IPS-20b (cell line): ENCODE measurements around the gene KRT83.
"Not testable (repeated sequence)": the region's sequence is repeated elsewhere in the genome, so short reads cannot be mapped to it uniquely, and the experiment has no call there.

ENCODE experiments used
- H3K27ac ChIP-seq: one replicate; pipeline ENCODE4 v1.5.1; 2013; ENCODE audit warnings: low read length
- H3K27me3 ChIP-seq: 2 replicates; pipeline ENCODE4 v1.6.1; 2013; ENCODE audit warnings: mild to moderate bottlenecking, low read length, inconsistent platforms; ENCODE audit not compliant: insufficient read depth
- H3K36me3 ChIP-seq: 2 replicates; pipeline ENCODE4 v1.6.1; 2013; ENCODE audit warnings: low read depth, mild to moderate bottlenecking, inconsistent platforms, low read length, moderate library complexity; ENCODE audit not compliant: insufficient read depth
- H3K4me1 ChIP-seq: 2 replicates; pipeline ENCODE4 v1.6.1; 2013; ENCODE audit warnings: mild to moderate bottlenecking, control low read depth, inconsistent platforms, low read length, moderate library complexity; ENCODE audit not compliant: insufficient read depth
- H3K4me3 ChIP-seq: 2 replicates; pipeline ENCODE4 v1.5.1; 2013; ENCODE audit warnings: mild to moderate bottlenecking, low read length, inconsistent platforms
- H3K9ac ChIP-seq: 2 replicates; pipeline ENCODE4 v1.6.1; 2013; ENCODE audit warnings: low read depth, mild to moderate bottlenecking, inconsistent platforms, low read length, moderate library complexity
- H3K9me3 ChIP-seq: 2 replicates; pipeline ENCODE4 v1.6.1; 2013; ENCODE audit warnings: mild to moderate bottlenecking, low read depth, low read length, inconsistent platforms; ENCODE audit not compliant: insufficient read depth

The KRT83 gene

DNA sequence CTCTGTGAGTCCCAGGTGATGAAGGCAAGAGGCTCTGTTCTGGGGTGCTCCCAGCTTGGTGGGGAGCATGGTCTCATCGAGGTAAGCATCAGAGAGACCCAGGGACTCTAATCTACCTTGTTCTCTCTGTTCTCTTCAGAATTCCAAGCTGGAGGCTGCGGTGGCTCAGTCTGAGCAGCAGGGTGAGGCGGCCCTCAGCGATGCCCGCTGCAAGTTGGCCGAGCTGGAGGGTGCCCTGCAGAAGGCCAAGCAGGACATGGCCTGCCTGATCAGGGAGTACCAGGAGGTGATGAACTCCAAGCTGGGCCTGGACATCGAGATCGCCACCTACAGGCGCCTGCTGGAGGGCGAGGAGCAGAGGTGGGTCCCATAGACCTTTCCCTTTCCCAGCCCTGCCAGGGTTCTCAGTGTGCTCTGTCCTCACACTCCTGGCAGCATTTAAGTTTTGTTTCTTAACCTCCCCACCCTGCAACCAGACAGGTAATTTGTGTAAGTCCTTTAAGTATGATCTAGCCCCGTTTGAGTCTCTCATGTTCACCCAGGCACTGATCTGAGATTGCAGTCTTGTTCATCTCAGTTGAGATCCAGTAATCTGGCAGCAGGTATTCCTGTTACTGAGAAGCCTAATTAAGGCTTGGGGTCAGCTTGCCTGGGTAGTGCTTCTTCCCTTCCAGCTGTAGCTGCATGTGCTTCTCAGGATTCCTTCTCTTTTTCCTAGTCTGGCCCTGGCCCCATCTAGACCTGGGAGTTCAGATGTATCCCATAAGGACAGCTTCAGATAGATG lies 15.1 kb downstream of the KRT83 start:
- H3K27ac ChIP-seq: no peak overlapping the region
- no peak overlapping the region for H3K9ac ChIP-seq
- H3K27me3 ChIP-seq: peaks cover 50% of the 10 kb centered on the region
- H3K36me3 ChIP-seq: no peaks in the 10 kb centered on the region
- no peaks in the 10 kb centered on the region for H3K4me1 ChIP-seq
- H3K9me3 ChIP-seq: no peaks in the 10 kb centered on the region
- H3K4me3 ChIP-seq: no peak overlapping the region

DNA sequence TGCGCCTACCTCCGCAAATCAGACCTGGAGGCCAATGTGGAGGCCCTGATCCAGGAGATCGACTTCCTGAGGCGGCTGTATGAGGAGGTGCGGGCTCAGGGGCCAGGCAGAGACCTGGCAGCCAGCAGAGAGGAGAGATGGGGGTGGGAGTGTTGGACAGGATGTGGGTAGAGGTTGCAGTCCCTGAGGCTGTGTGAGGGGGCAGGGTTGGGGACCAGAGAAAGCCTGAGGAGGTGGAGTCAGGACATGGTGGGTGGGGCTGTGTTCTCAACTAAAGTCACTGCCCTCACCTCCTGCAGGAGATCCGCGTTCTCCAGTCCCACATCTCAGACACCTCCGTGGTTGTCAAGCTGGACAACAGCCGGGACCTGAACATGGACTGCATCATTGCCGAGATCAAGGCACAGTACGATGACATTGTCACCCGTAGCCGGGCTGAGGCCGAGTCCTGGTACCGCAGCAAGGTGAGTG lies 16.2 kb downstream of the KRT83 start:
- H3K4me1 ChIP-seq, H3K9ac ChIP-seq, H3K36me3 ChIP-seq, H3K4me3 ChIP-seq, H3K9me3 ChIP-seq, H3K27ac ChIP-seq: not testable (repeated sequence)
- H3K27me3 ChIP-seq: peaks cover 39% of the 10 kb centered on the region

DNA sequence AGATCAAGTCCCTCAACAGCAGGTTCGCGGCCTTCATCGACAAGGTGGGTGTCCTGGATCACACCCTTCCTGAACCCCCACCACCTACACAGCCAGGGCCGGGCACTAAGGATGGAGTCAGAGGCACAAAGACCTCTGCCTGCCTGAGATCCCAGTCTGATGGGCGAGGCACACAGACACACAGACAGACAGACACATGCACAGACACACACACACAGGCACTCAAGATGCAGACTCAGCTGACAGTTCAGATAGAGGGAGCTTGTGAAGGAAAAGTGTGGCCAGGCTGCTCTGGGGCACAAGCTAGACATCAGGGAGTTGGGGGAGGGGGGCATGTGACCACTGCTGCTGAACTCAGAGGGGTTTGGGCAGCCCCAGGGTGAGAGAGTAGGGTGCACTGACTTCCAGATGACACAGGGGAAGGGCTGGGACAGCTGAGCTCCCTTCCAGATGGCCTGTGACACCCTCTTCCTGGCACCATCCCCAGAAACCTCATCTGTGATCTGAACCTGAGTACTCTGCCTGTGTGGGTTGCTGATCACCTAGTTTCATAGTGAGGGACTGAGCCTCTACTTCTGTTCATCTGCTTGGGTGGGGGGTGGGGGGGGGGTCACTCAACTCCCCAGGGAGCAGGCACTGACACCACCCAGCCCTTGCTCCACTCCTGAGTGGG lies 18.8 kb downstream of the KRT83 start:
- not testable (repeated sequence) for H3K9ac ChIP-seq, H3K9me3 ChIP-seq, H3K27ac ChIP-seq, H3K4me1 ChIP-seq, H3K4me3 ChIP-seq, H3K36me3 ChIP-seq
- H3K27me3 ChIP-seq: peaks cover 21% of the 10 kb centered on the region

DNA sequence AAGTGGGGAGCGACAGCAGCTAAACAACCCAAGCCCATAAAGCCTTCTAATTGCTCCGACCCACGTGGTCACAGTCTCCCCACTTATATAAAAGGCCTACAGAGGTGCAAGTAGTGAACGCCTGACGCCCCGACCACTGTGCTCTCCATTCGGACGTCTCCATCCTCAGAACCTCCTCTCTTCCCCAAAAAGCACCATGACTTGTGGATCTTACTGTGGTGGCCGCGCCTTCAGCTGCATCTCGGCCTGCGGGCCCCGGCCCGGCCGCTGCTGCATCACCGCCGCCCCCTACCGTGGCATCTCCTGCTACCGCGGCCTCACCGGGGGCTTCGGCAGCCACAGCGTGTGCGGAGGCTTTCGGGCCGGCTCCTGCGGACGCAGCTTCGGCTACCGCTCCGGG lies 19.5 kb downstream of the KRT83 start:
- H3K4me3 ChIP-seq, H3K27ac ChIP-seq, H3K4me1 ChIP-seq: not testable (repeated sequence)

DNA sequence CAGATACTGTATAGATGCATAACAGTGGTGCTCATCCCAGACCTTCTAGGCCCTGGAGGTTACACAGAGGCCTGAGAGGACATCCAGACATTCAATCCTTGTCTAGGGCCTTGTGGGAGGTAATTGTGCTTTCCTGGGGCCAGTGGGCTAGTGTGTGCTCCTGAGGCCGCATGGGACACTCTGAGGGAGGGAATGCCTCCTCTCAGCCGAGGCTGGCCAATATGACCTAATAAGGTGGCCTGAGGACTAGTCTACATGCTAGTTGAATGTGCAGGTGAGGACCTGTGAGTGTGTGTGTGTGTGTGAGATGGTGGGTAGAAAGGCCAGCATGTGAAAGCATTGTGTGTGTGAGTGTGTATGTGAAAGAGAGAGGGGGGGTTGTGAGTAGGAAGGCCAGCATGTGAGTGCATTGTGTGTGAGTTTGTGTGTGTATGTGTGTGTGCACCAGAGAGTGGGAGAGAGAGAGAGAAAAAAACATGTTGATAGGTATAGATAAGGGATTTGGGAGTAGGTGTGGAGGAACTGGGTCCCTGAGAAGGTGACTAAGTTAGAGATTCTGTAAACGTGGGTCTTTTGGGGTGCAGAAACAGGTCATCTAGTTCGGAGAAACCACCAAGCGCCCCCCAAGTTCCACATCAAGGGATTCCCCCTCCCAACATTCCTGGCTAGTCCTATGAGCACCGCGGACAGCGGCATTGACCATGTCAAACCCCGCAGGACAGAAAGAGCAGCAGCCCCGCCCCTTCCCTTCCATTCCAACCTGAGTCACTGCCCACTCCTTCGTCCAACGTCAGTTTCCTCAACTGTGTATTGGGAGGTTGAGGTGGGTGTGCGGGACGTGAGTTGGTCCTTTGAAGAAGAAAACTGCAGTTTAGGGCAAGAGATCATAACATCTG lies 20.2 kb downstream of the KRT83 start:
- no peak overlapping the region for H3K27ac ChIP-seq
- H3K9me3 ChIP-seq: no peaks in the 10 kb centered on the region
- no peaks in the 10 kb centered on the region for H3K36me3 ChIP-seq
- no peak overlapping the region for H3K4me3 ChIP-seq
- peaks cover 20% of the 10 kb centered on the region for H3K27me3 ChIP-seq
- H3K4me1 ChIP-seq: no peaks in the 10 kb centered on the region
- H3K9ac ChIP-seq: no peak overlapping the region

More for the DNA sequence above, 19.5 kb downstream of the KRT83 start:
- not testable (repeated sequence) for H3K36me3 ChIP-seq, H3K9me3 ChIP-seq, H3K9ac ChIP-seq
- H3K27me3 ChIP-seq: peaks cover 21% of the 10 kb centered on the region

DNA sequence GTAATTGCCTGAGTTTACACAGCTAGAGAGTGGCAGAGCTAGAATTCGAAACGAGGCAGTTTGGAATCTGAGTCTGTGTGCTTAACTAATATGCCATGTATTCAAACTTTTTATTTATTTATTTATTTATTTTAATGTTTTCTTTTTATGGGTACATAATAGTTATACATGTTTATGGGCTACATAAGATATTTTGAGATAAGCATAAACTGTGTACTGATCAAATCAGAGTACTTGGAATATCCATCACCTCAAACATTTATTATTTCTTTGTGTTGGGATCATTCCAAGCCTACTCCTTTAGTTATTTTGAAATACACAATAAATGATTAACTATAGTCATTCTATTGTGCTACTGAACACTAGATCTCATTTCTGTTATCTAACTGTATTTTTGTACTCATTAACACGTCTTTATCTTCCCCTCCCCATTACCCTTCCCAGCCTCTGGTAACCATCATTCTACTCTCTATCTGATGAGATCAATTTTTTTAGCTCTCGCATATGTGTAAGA lies 22.5 kb downstream of the KRT83 start:
- Histone ChIP-seq H3K9me3 (no peaks in the 10 kb centered on the region), H3K9ac (no peak overlapping the region), H3K4me3 (no peak overlapping the region), H3K4me1 (no peaks in the 10 kb centered on the region), H3K36me3 (no peaks in the 10 kb centered on the region), H3K27me3 (peaks cover 20% of the 10 kb centered on the region), H3K27ac (no peak overlapping the region)

DNA sequence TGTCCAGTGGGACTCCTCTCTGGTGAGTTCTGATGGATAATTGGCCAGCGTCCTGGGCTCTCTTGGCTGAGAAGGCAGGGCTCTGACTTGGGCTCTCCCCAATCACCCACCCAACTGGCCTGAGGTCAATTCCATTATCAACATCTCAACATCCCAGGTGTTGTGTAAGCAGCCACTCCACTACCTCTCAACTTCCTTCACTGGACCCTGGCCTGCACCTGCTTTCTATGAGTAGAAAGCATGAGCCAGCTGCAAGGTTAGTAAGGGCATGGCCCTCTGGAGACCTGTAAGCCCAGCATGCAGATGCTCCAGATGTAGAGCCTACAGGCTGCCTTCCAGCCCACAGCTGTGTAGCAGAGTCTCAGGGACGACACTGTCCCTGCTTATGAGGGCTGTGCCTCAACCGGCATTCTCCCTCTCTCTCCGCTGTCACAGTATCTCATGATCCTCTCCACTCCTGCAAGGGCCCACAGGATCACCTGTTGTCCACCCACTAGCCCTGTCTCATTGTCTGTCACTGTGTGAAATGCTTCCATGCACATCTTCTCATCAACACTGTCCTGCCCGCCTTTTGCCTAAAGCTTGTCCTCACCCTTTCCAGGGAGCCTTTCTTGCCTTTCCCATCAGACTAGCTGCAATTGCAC lies 24.5 kb downstream of the KRT83 start:
- no peak overlapping the region; the same call in 1 of the 2 replicates for H3K9ac ChIP-seq
- no peak overlapping the region for H3K27ac ChIP-seq
- no peaks in the 10 kb centered on the region for H3K36me3 ChIP-seq
- H3K27me3 ChIP-seq: peaks cover 23% of the 10 kb centered on the region
- no peaks in the 10 kb centered on the region for H3K9me3 ChIP-seq
- no peak overlapping the region for H3K4me3 ChIP-seq
- no peaks in the 10 kb centered on the region for H3K4me1 ChIP-seq

DNA sequence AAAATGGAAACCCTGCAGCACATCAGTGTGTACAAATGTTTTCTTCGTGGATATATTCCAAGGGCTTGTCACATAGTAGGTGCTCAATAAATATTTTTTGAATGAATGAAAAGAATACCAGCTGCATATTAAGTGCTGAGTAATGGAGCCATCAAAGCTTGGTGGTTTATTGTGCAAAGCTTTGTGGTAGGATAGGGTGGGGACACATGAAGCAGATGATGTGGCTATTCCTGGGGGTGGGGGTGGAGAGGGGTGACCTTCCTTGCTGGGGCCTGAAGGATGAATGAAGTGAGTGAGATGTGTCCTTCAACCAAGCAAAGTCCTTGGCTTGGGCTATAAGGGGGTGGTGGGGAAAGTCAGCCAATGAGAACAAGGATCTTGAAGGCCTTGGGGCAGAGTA lies 25.5 kb downstream of the KRT83 start:
- Histone ChIP-seq H3K27me3 (peaks cover 27% of the 10 kb centered on the region), H3K9me3 (no peaks in the 10 kb centered on the region), H3K27ac (no peak overlapping the region), H3K4me3 (no peak overlapping the region), H3K9ac (no peak overlapping the region), H3K4me1 (no peaks in the 10 kb centered on the region), H3K36me3 (no peaks in the 10 kb centered on the region)

DNA sequence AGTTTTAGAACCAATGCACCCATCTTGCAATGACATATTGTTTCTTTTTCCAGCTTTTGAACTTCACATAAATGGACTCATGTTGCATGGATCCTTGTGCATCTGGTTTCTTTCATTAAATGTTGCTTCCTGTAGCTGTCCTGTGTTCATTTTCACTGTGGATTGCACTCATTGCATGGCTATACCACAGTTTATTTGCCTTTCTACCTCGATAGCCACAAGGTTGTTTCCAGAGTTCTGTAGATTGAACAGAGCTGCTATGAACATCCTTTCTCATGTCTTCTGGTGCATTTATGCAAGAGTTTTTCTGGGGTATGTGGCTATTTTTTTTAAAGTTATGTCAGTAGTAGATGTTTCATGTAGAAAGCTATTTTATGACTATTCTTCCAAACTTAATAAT lies 26.4 kb downstream of the KRT83 start:
- Histone ChIP-seq H3K36me3 (no peaks in the 10 kb centered on the region), H3K9me3 (no peaks in the 10 kb centered on the region), H3K9ac (no peak overlapping the region), H3K27me3 (peaks cover 27% of the 10 kb centered on the region), H3K4me3 (no peak overlapping the region), H3K4me1 (no peaks in the 10 kb centered on the region), H3K27ac (no peak overlapping the region)

DNA sequence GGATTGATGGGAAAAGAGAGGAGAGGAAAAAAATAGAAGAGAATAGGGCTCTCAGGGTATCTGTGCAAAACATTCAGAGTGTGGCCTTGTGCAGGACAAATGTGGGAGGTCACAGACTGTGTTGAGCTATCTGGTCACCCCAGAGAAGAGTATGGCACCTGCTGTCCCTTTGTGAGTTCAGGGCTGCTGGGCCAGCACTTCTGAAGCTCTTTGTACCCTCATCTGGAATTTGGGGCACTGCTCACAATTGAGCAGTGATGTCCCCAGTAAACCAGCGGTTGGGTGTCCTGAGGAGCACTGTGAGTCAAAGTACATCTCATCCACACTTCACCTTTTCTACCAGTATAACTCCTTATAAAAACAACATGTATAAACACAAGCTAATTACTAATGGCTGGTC lies 27.3 kb downstream of the KRT83 start:
- Histone ChIP-seq H3K4me3 (no peak overlapping the region), H3K27ac (no peak overlapping the region), H3K4me1 (no peaks in the 10 kb centered on the region), H3K9ac (no peak overlapping the region), H3K36me3 (no peaks in the 10 kb centered on the region), H3K9me3 (no peaks in the 10 kb centered on the region), H3K27me3 (peaks cover 27% of the 10 kb centered on the region)

DNA sequence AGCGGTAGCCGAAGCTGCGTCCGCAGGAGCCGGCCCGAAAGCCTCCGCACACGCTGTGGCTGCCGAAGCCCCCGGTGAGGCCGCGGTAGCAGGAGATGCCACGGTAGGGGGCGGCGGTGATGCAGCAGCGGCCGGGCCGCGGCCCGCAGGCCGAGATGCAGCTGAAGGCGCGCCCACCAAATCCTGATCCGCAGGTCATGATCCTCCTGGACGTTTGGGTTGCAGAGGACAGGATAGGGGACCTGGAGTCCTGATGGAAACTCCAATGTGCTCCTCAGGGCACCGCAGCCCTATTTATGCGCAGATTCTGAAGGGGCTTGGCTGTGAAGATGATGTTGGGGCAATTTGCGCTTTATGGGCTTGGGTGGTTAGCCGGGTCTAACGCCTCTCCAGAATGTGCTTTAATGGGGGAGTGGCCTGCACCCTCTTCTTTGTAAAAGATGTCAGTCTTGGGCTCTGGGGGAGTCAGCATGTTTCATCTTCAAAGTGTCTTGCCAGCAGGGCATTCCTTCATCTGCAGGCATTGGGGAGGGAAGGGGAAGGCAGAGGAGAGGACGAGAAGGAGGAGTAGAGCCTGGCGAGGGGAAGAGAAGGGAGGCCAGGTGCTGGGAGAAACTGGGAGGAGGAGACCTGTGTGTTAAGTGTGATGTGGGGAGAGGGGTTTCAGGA lies 29.8 kb downstream of the KRT83 start, which contains the start of gene KRT81:
KRT81 (minus strand) TSS at position 268 of the 669 bp plus-strand sequence; CDS start at position 199, 69 bp downstream.
- H3K4me3 ChIP-seq: no peak within 1 kb of the TSS

More for the DNA sequence above, 29.8 kb downstream of the KRT83 start, which contains the start of gene KRT81:
- H3K27ac ChIP-seq: no peak within 1 kb of the TSS
- H3K27me3 ChIP-seq: peaks cover 9% of the 10 kb centered on the region
- no peaks in the 10 kb centered on the region for H3K9me3 ChIP-seq
- no peaks in the 10 kb centered on the region for H3K4me1 ChIP-seq
- H3K36me3 ChIP-seq: no peaks in the 10 kb centered on the region
- no peak within 1 kb of the TSS for H3K9ac ChIP-seq
